K562 (cell line): ENCODE measurements around the gene CEP192. TPM values are rescaled to one million over a fixed set of nuclear protein-coding genes. Genes with fewer than 3 reads are reported as not detected.

Experiments
- ATAC-seq: fragments of 200-7000 bp; cut with Tn5 transposase; 3 replicates; pipeline ENCODE4 v1.9.1; 2020; ENCODE audit warnings: moderate library complexity
- BruUV-seq: library from RNA; stranded (reverse); fragments of 400-500 nt; replicated peaks from 2 replicates; lab custom pipeline; 2021; lab: Mats Ljungman, UMichigan
- CTCF ChIA-PET: fragments of 300-600 bp; formaldehyde crosslinking; extraction: SDS; loops from one replicate; lab custom pipeline; 2021; ENCODE audit warnings: low intra/inter-chr PET ratio; lab: Yijun Ruan, JAX
- POLR2A ChIA-PET: fragments of 300-600, 350-650 bp; sonication (Branson Sonifier 250); formaldehyde crosslinking; extraction: SDS; loops from one replicate; lab custom pipeline; 2021; ENCODE audit warnings: antibody characterized with exemption, inconsistent platforms; lab: Yijun Ruan, JAX
- DNase-seq, 4 experiments: peaks; one replicate each; pipeline versions ENCODE4 v3.0.0 to v3.0.0-alpha.2; 2011 to 2018; ENCODE audit warnings: low spot score in 3 of 4, mixed read lengths in 3 of 4; ENCODE audit errors: extremely low read depth in 1 of 4
- FAIRE-seq: peaks from 2 replicates; lab custom pipeline; 2011; peaks lifted over from hg19 to GRCh38; lab: Jason Lieb, UNC
- H2AFZ ChIP-seq: 2 replicates; pipeline ENCODE4 v1.6.0; 2011; ENCODE audit warnings: low read depth, low read length, control low read depth, inconsistent platforms
- H3K27ac ChIP-seq: fragments of 200-600 bp; 3 replicates; pipeline ENCODE4 v1.8.0; 2011; ENCODE audit warnings: low read depth, mild to moderate bottlenecking, control low read depth, inconsistent platforms, low read length, moderate library complexity, mixed read lengths; ENCODE audit errors: extremely low read depth
- H3K27me3 ChIP-seq, 2 experiments: fragments of 300-600 bp in 1 of 2; 2 replicates in 1 of 2; 3 replicates in 1 of 2; pipeline versions ENCODE4 v1.6.0 to v1.8.0; 2011; ENCODE audit warnings: inconsistent platforms in 2 of 2, low read length in 2 of 2, mild to moderate bottlenecking in 1 of 2, mixed read lengths in 1 of 2, moderate library complexity in 1 of 2; ENCODE audit not compliant: control insufficient read depth in 2 of 2, insufficient read depth in 2 of 2
- H3K36me3 ChIP-seq: fragments of 300-600 bp; 3 replicates; pipeline ENCODE4 v1.8.0; 2011; ENCODE audit warnings: mild to moderate bottlenecking, low read length, inconsistent platforms; ENCODE audit not compliant: control insufficient read depth, insufficient read depth
- H3K4me1 ChIP-seq, 2 experiments: fragments of 200-600 bp in 1 of 2; replicated peaks in 1 of 2; 2 replicates in 1 of 2; 3 replicates in 1 of 2; pipeline versions ENCODE4 v1.5.1 to v1.8.0; 2011; ENCODE audit warnings: inconsistent platforms in 2 of 2, low read length in 2 of 2, mild to moderate bottlenecking in 1 of 2, mixed read lengths in 1 of 2, moderate library complexity in 1 of 2; ENCODE audit not compliant: control insufficient read depth in 2 of 2, insufficient read depth in 2 of 2
- H3K4me2 ChIP-seq: 2 replicates; pipeline ENCODE4 v1.6.1; 2011; ENCODE audit warnings: low read length, control low read depth, inconsistent platforms, mixed read lengths; ENCODE audit not compliant: insufficient read depth
- H3K4me3 ChIP-seq: fragments of 200-600 bp; sonication (generic), shearing (Covaris generic); 2 replicates; pipeline ENCODE4 v1.5.1; 2016; ENCODE audit warnings: control low read depth, inconsistent platforms
- H3K79me2 ChIP-seq: fragments of 200-600 bp; 3 replicates; pipeline ENCODE4 v1.8.0; 2011; ENCODE audit warnings: low read length, inconsistent platforms; ENCODE audit not compliant: control insufficient read depth, insufficient read depth
- H3K9ac ChIP-seq, 2 experiments: 2 replicates each; pipeline versions ENCODE4 v1.6.0 to v1.6.1; 2011; ENCODE audit warnings: low read depth in 2 of 2, low read length in 2 of 2, control low read depth in 1 of 2, inconsistent platforms in 1 of 2, mild to moderate bottlenecking in 1 of 2, mixed read lengths in 1 of 2; ENCODE audit not compliant: insufficient read depth in 1 of 2
- H3K9me1 ChIP-seq: one replicate; pipeline ENCODE4 v1.6.0; 2011; ENCODE audit warnings: inconsistent platforms, mild to moderate bottlenecking, low read length, moderate library complexity; ENCODE audit not compliant: control insufficient read depth, insufficient read depth
- H3K9me3 ChIP-seq: replicated peaks from 2 replicates; pipeline ENCODE4 v1.5.1; 2011; ENCODE audit warnings: low read depth, low read length, inconsistent platforms; ENCODE audit not compliant: control insufficient read depth, insufficient read depth
- H4K20me1 ChIP-seq: replicated peaks from 2 replicates; pipeline ENCODE4 v1.6.1; 2011; ENCODE audit warnings: low read length, inconsistent platforms, mixed read lengths; ENCODE audit not compliant: control insufficient read depth, insufficient read depth
- CTBP1 ChIP-seq: fragments of 450-650 bp; IDR thresholded peaks from 2 replicates; pipeline ENCODE4 v1.6.1; 2016; ENCODE audit warnings: borderline replicate concordance
- DACH1 ChIP-seq: fragments of 450-650 bp; IDR thresholded peaks from 2 replicates; pipeline ENCODE4 v1.6.1; 2018; ENCODE audit not compliant: partially characterized antibody
- DEAF1 ChIP-seq: fragments of 450-650 bp; formaldehyde crosslinking; IDR thresholded peaks from 2 replicates; pipeline ENCODE4 v1.4.0; 2020; ENCODE audit warnings: mild to moderate bottlenecking, moderate library complexity
- E2F3 ChIP-seq: fragments of 250-450 bp; sonication (Bioruptor Pico); IDR thresholded peaks from 2 replicates; pipeline ENCODE4 v1.4.0; 2020; ENCODE audit warnings: mild to moderate bottlenecking
- FOS ChIP-seq: IDR thresholded peaks from 3 replicates; pipeline ENCODE4 v1.6.1; 2011; ENCODE audit not compliant: insufficient read length; ENCODE audit errors: extremely low read depth
- IRF1 ChIP-seq: sonication (generic); formaldehyde crosslinking; IDR thresholded peaks from 2 replicates; pipeline ENCODE4 v1.8.0; 2022; ENCODE audit warnings: missing genetic modification reagents, mild to moderate bottlenecking, borderline replicate concordance
- KHSRP ChIP-seq: fragments of 450-650 bp; IDR thresholded peaks from 2 replicates; pipeline ENCODE4 v1.6.1; 2017
- NFATC3 ChIP-seq: fragments of 450-650 bp; IDR thresholded peaks from 2 replicates; pipeline ENCODE4 v1.6.1; 2017; ENCODE audit warnings: mild to moderate bottlenecking
- NFRKB ChIP-seq: fragments of 450-650 bp; IDR thresholded peaks from 2 replicates; pipeline ENCODE4 v1.6.1; 2016; ENCODE audit warnings: low read depth
- POLR3A ChIP-seq: IDR thresholded peaks from 2 replicates; pipeline ENCODE4 v1.6.1; 2011; ENCODE audit warnings: borderline replicate concordance, mild to moderate bottlenecking, moderate library complexity; ENCODE audit not compliant: insufficient read length, insufficient read depth; ENCODE audit errors: extremely low read depth
- RBM25 ChIP-seq: fragments of 200-400 bp; formaldehyde crosslinking; IDR thresholded peaks from 2 replicates; pipeline ENCODE4 v1.6.1; 2018; ENCODE audit warnings: low read length, low read depth, moderate library complexity; ENCODE audit not compliant: severe bottlenecking
- SNRNP70 ChIP-seq: fragments of 200-400 bp; formaldehyde crosslinking; optimal IDR thresholded peaks from 2 replicates; pipeline ENCODE3; 2017; ENCODE audit warnings: low read depth, low read length
- ZKSCAN8 ChIP-seq: fragments of 200-800 bp; sonication (Bioruptor generic); IDR thresholded peaks from 2 replicates; pipeline ENCODE4 v1.6.1; 2016; ENCODE audit warnings: missing genetic modification characterization, missing compliant biosample characterization
- ZNF316 ChIP-seq: fragments of 450-650 bp; IDR thresholded peaks from 2 replicates; pipeline ENCODE4 v1.6.1; 2016
- ZNF384 ChIP-seq: IDR thresholded peaks from 2 replicates; pipeline ENCODE4 v1.6.1; 2012; ENCODE audit warnings: low read depth, low read length, improper control_type of control experiment
- ZNF507 ChIP-seq: conservative IDR thresholded peaks from 2 replicates; pipeline ENCODE4 v1.6.1; 2017; ENCODE audit warnings: missing genetic modification characterization, missing compliant biosample characterization
- ZNF75A ChIP-seq: fragments of 450-650 bp; formaldehyde crosslinking; IDR thresholded peaks from 2 replicates; pipeline ENCODE4 v1.4.0; 2020; ENCODE audit warnings: mild to moderate bottlenecking
- ZNF778 ChIP-seq: fragments of 450-650 bp; formaldehyde crosslinking; IDR thresholded peaks from 2 replicates; pipeline ENCODE4 v1.4.0; 2020; ENCODE audit warnings: mild to moderate bottlenecking, moderate library complexity
- WGBS: fragments of 100-300 bp; shearing (Covaris generic); methylation state at CpG from one replicate; pipeline ENCODE4 v1.1.6; 2016; ENCODE audit warnings: low coverage, mixed read lengths; ENCODE audit not compliant: insufficient coverage; ENCODE audit errors: missing lambda C conversion rate; 5-methylcytosine and 5-hydroxymethylcytosine counted together
- in situ Hi-C: fragments of 300-500 bp; cut with MboI; formaldehyde crosslinking; loops from 4 replicates; pipeline ENCODE4 v1.15.0; 2018; ENCODE audit warnings: inconsistent platforms, mixed read lengths
- intact Hi-C: fragments of 100-400 bp; cut with micrococcal nuclease; formaldehyde crosslinking; loops from 2 replicates; pipeline ENCODE4 v1.14.2; 2022
- polyA plus RNA-seq, 8 experiments: library from polyadenylated mRNA; depleted of rRNA in 4 of 8; stranded (reverse) in 5 of 8; unstranded in 3 of 8; fragments of >200 nt; fragmentation: Nextera tagmentation in 2 of 8; fragmentation: Illumina TruSeq in 1 of 8; extraction: Ambion mirVana in 2 of 8; extraction: Trizol in 1 of 8; gene quantifications; 2 replicates each; pipeline versions ENCODE4 v1.2.1 to v1.2.3, GENCODE V29; 2011 to 2014; ENCODE audit warnings: inconsistent platforms in 1 of 8, missing spikeins in 1 of 8
- total RNA-seq, 7 experiments: library from RNA; depleted of rRNA in 6 of 7; stranded (reverse); fragments of >200 nt in 6 of 7; fragmentation: Illumina TruSeq in 2 of 7; extraction: Trizol in 2 of 7; gene quantifications; 2 replicates each; pipeline versions ENCODE4 v1.2.1 to v1.2.3, GENCODE V29; 2011 to 2021; ENCODE audit warnings: low replicate concordance in 1 of 7
- TF ChIP-seq, protein P1 (sequence below): sonication (generic); formaldehyde crosslinking; IDR thresholded peaks from 2 replicates; pipeline ENCODE4 v1.9.0; 2022; ENCODE audit warnings: mild to moderate bottlenecking, missing genetic modification reagents
- TF ChIP-seq, protein P2 (sequence below): sonication (generic); formaldehyde crosslinking; IDR thresholded peaks from 2 replicates; pipeline ENCODE4 v1.8.0; 2022; ENCODE audit warnings: mild to moderate bottlenecking, missing genetic modification reagents

Gene CEP192
- total and polyA plus RNA-seq, 9 of the 15 experiments (the other 6 are each of a cell fraction or from before 2014, with no cell fraction given), result 14.4 to 54.4 (median 35.8) TPM

DNA sequence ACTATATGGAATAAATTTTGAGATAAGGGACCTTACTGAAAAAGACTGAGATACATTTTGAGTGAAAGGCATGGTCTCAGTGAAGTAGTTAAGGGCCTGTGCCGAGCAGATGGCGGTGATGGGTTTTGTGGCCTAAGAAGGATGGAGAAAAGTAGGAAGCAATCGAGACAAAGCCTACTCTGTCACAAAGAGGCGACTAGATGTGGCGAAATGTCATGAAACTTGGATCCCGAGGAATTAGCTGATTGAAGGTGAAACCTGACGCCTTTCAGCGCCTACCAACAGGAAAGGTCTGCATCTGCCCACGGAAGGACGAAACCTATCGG is 558 bp upstream of the CEP192 start (continued):
- no peak for TF ChIP-seq IRF1
- no peak for TF ChIP-seq KHSRP
- no peak for TF ChIP-seq DEAF1 (CRISPR knock-in tag)
- TF ChIP-seq, protein P1, sequence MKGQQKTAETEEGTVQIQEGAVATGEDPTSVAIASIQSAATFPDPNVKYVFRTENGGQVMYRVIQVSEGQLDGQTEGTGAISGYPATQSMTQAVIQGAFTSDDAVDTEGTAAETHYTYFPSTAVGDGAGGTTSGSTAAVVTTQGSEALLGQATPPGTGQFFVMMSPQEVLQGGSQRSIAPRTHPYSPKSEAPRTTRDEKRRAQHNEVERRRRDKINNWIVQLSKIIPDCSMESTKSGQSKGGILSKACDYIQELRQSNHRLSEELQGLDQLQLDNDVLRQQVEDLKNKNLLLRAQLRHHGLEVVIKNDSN (CRISPR knock-in tag), result no peak
- no peak for TF ChIP-seq ZNF384
- TF ChIP-seq NFRKB, result peak; percentile 45; the same call in 1 of the 2 replicates

DNA sequence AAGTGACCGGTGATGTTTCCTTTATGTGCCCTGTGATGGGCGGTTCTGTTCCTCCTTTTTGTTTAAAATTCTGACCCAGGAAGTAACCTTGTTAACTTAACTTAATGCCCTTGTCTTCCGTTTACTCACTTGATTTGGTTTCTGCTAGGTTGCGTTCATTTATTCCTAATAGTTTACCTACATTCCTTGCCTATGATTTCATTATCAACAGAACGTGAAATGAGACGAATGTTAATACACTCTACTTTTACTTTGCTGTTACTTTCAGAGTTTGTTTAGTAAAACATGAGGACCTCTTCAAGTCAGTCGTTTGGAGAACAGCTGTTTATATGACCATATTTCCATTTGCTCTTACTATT is 638 bp downstream of the CEP192 start:
- WGBS, result 0% methylated on average over 7 of the region's 7 CpGs
- POLR2A ChIA-PET, result interaction anchor here (1.4 kb wide), 1 partner anchor 19 kb away, joined by 3 read pairs; no protein-coding TSS in a partner anchor
- Histone ChIP-seq H3K4me3 (peak overlapping the region; percentile 68), H2AFZ (peak overlapping the region; percentile 94), H3K27me3 (no peaks in the 10 kb centered on the region), H3K36me3 (peaks cover 39% of the 10 kb centered on the region), H3K4me2 (peak overlapping the region; percentile 93), H3K79me2 (peaks cover 65% of the 10 kb centered on the region), H4K20me1 (peaks cover 11% of the 10 kb centered on the region), H3K9me1 (no peaks in the 10 kb centered on the region), H3K4me1 (peaks cover 31 to 34% of the 10 kb centered on the region in 2 experiments; a peak in 4 of 5 replicates), H3K9me3 (peaks cover 14% of the 10 kb centered on the region; the same call in 1 of the 2 replicates), H3K27ac (peak overlapping the region; percentile 93), H3K9ac (peak overlapping the region; percentile 85 to 92)
- intact Hi-C loops, result loop anchor here (2.0 to 10.0 kb wide), 2 partner anchors 45 to 107 kb away; partner anchors contain the start of gene PTPN2
- DNase-seq, result no peak
- CTCF ChIA-PET, result no interaction called here
- BruUV-seq, result no TSS peak
- FAIRE-seq, result peak; percentile 69
- in situ Hi-C loops, result no loop called here
- ATAC-seq, result no peak
- TF ChIP-seq SNRNP70 (no peak), RBM25 (no peak), E2F3 (CRISPR knock-in tag) (no peak), ZNF507 (tag) (no peak), ZKSCAN8 (CRISPR knock-in tag) (no peak), CTBP1 (no peak), POLR3A (no peak), ZNF75A (CRISPR knock-in tag) (no peak), ZNF778 (CRISPR knock-in tag) (no peak), FOS (no peak), DACH1 (peak; percentile 67), NFATC3 (0 out of 2 replicates have a peak, but pooled peaks have one; percentile 41), ZNF316 (no peak)
- TF ChIP-seq, protein P2, sequence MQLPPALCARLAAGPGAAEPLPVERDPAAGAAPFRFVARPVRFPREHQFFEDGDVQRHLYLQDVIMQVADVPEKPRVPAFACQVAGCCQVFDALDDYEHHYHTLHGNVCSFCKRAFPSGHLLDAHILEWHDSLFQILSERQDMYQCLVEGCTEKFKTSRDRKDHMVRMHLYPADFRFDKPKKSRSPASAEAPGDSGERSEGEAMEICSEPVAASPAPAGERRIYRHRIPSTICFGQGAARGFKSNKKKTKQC (CRISPR knock-in tag), result no peak
